Panc1 (cell line): ENCODE measurements around the gene ZNF503. TPM values are rescaled to one million over a fixed set of nuclear protein-coding genes. Genes with fewer than 3 reads are reported as not detected.

Experiments
- ATAC-seq: fragments of 200-7000 bp; cut with Tn5 transposase; 2 replicates; pipeline ENCODE4 v1.9.1; 2020; ENCODE audit warnings: mild to moderate bottlenecking, moderate library complexity
- BruUV-seq: library from RNA; stranded (reverse); fragments of 400-500 nt; replicated peaks from 2 replicates; lab custom pipeline; 2021; lab: Mats Ljungman, UMichigan
- CTCF ChIA-PET: fragments of 300-600 bp; sonication (Branson Sonifier 250); formaldehyde crosslinking; loops from one replicate; lab custom pipeline; 2022; ENCODE audit warnings: antibody characterized with exemption; lab: Charles Lee
- POLR2A ChIA-PET: fragments of 300-600 bp; sonication (Branson Sonifier 250); formaldehyde crosslinking; loops from one replicate; lab custom pipeline; 2022; ENCODE audit warnings: antibody characterized with exemption; lab: Charles Lee
- DNase-seq: peaks from one replicate; pipeline ENCODE4 v3.0.0-alpha.2; 2010; ENCODE audit warnings: low read depth, low spot score
- H3K27ac ChIP-seq: 2 replicates; pipeline ENCODE4 v1.5.1; 2011; ENCODE audit warnings: mild to moderate bottlenecking, low read length, inconsistent platforms
- H3K27me3 ChIP-seq: fragments of 200-500 bp; sonication (Bioruptor generic); 2 replicates; pipeline ENCODE4 v1.6.0; 2014; ENCODE audit warnings: low read length, inconsistent platforms; ENCODE audit not compliant: control insufficient read depth, insufficient read depth
- H3K36me3 ChIP-seq: fragments of 200-500 bp; sonication (Bioruptor generic); 2 replicates; pipeline ENCODE4 v1.5.1; 2014; ENCODE audit warnings: inconsistent platforms, mild to moderate bottlenecking, low read length, moderate library complexity; ENCODE audit not compliant: control insufficient read depth, insufficient read depth
- H3K4me1 ChIP-seq: 2 replicates; pipeline ENCODE4 v1.5.1; 2011; ENCODE audit warnings: inconsistent platforms, mild to moderate bottlenecking, low read length, moderate library complexity; ENCODE audit not compliant: control insufficient read depth, insufficient read depth
- H3K4me3 ChIP-seq, 2 experiments: 2 replicates each; pipeline ENCODE4 v1.5.1; 2011 to 2012; ENCODE audit warnings: low read depth in 2 of 2, low read length in 2 of 2, mild to moderate bottlenecking in 2 of 2, inconsistent platforms in 1 of 2, moderate library complexity in 1 of 2
- H3K9me3 ChIP-seq: fragments of 200-500 bp; sonication (Bioruptor generic); 2 replicates; pipeline ENCODE4 v1.5.1; 2014; ENCODE audit warnings: low read depth, mild to moderate bottlenecking, inconsistent platforms, low read length, moderate library complexity; ENCODE audit not compliant: control insufficient read depth, insufficient read depth
- CTCF ChIP-seq: fragments of 450-650 bp; IDR thresholded peaks from 2 replicates; pipeline ENCODE4 v1.5.1; 2017; ENCODE audit warnings: mild to moderate bottlenecking
- POLR2AphosphoS5 ChIP-seq: IDR thresholded peaks from 2 replicates; pipeline ENCODE4 v1.6.1; 2012; ENCODE audit warnings: mild to moderate bottlenecking, low read depth, low read length, moderate library complexity
- REST ChIP-seq, 2 experiments: IDR thresholded peaks; 2 replicates each; pipeline ENCODE4 v1.6.1; 2011 to 2012; ENCODE audit warnings: low read depth in 2 of 2, control low read depth in 1 of 2, low read length in 1 of 2, mild to moderate bottlenecking in 1 of 2, moderate library complexity in 1 of 2; ENCODE audit not compliant: insufficient read depth in 1 of 2
- SIN3A ChIP-seq: IDR thresholded peaks from 2 replicates; pipeline ENCODE4 v1.6.1; 2012; ENCODE audit warnings: low read depth, mild to moderate bottlenecking, low read length, moderate library complexity, borderline replicate concordance; ENCODE audit not compliant: insufficient read depth
- TCF7L2 ChIP-seq: IDR thresholded peaks from 2 replicates; pipeline ENCODE4 v1.6.1; 2011; ENCODE audit warnings: mild to moderate bottlenecking, low read depth, low read length, inconsistent platforms
- in situ Hi-C: cut with HindIII; loops from 2 replicates; pipeline ENCODE4 v1.10.0; 2016; ENCODE audit warnings: low sequenced_read_pairs, low pct_unique_long_range_greater_than_20kb
- intact Hi-C: fragments of 100-400 bp; cut with micrococcal nuclease; formaldehyde crosslinking; loops from one replicate; pipeline ENCODE4 v1.10.0; 2022; ENCODE audit not compliant: unreplicated experiment
- total RNA-seq: library from RNA; stranded (reverse); gene quantifications from one replicate; pipeline ENCODE4 v1.2.1, GENCODE V29; 2021; ENCODE audit not compliant: unreplicated experiment

The ZNF503 gene
- total RNA-seq, 1 experiment from 2014 or later: 10.4 TPM

GRCh38 chr10:75424571-75424970 lies 23.0 kb upstream of the ZNF503 start:
- CTCF ChIA-PET: interaction anchor here (0.6 kb wide), 1 partner anchor 771 kb away, joined by 5 read pairs; no protein-coding TSS in a partner anchor
- TF ChIP-seq SIN3A (no peak), REST (IDR thresholded peaks at IDR 0.05; ENCODE audit: insufficient read depth in 1 of 2, low read depth in 2 of 2, low read length in 1 of 2) (no peak), TCF7L2 (no peak), CTCF (no peak), POLR2AphosphoS5 (no peak)
- DNase-seq (no peak), ATAC-seq (no peak)
- POLR2A ChIA-PET: interaction anchor here (0.6 kb wide), 1 partner anchor 25 kb away, joined by 3 read pairs; no protein-coding TSS in a partner anchor
- Histone ChIP-seq H3K27me3 (no peaks in the 10 kb centered on the region; the same call in 1 of the 2 replicates), H3K4me3 (no peak overlapping the region), H3K36me3 (no peaks in the 10 kb centered on the region), H3K27ac (no peak overlapping the region), H3K4me1 (0 out of 2 replicates have a peak, but pooled peaks cover 3% of the 10 kb centered on the region), H3K9me3 (no peaks in the 10 kb centered on the region)
- BruUV-seq: no TSS peak
- in situ Hi-C loops: no loop called here
- intact Hi-C loops: no loop called here

- no TSS peak for BruUV-seq
These were observed 21.3 kb upstream of the ZNF503 start for GRCh38 chr10:75422913-75423312.

More at GRCh38 chr10:75422913-75423312, 21.3 kb upstream of the ZNF503 start:
- Histone ChIP-seq H3K27me3 (no peaks in the 10 kb centered on the region), H3K27ac (no peak overlapping the region), H3K4me3 (no peak overlapping the region), H3K9me3 (no peaks in the 10 kb centered on the region), H3K4me1 (no peaks in the 10 kb centered on the region), H3K36me3 (no peaks in the 10 kb centered on the region)
- CTCF ChIA-PET: no interaction called here
- TF ChIP-seq REST (IDR thresholded peaks at IDR 0.05; ENCODE audit: insufficient read depth in 1 of 2, low read depth in 2 of 2, low read length in 1 of 2) (no peak), POLR2AphosphoS5 (no peak), CTCF (no peak), TCF7L2 (no peak), SIN3A (no peak)
- DNase-seq: no peak
- intact Hi-C loops (no loop called here), in situ Hi-C loops (no loop called here)
- no peak for ATAC-seq
- POLR2A ChIA-PET: no interaction called here
